ENCODE data around the gene PRRT1B.
"Not testable (repeated sequence)": the region's sequence is repeated elsewhere in the genome, so short reads cannot be mapped to it uniquely, and the experiment has no call there.

Gene PRRT1B

GRCh38 chr9:131537946-131538345 is 7.4 kb upstream of the PRRT1B start:
- no peak for TF ChIP-seq CTCF (IDR thresholded peaks at IDR 0.05; ENCODE audit: extremely low read depth, insufficient read depth, missing control alignments)
- in situ Hi-C loops (cut with MboI; ENCODE audit: low pct_unique_long_range_greater_than_20kb, low sequenced_read_pairs, unreplicated experiment) = no loop called here
- no peak for DNase-seq (ENCODE audit: low spot score)

GRCh38 chr9:131539223-131539923 is 6.0 kb upstream of the PRRT1B start:
- DNase-seq (ENCODE audit: low spot score) = no peak
- in situ Hi-C loops (cut with MboI; ENCODE audit: low pct_unique_long_range_greater_than_20kb, low sequenced_read_pairs, unreplicated experiment) = no loop called here
- TF ChIP-seq CTCF (IDR thresholded peaks at IDR 0.05; ENCODE audit: extremely low read depth, insufficient read depth, missing control alignments) = no peak

GRCh38 chr9:131543141-131543540 is 2.2 kb upstream of the PRRT1B start:
- in situ Hi-C loops (cut with MboI; ENCODE audit: low pct_unique_long_range_greater_than_20kb, low sequenced_read_pairs, unreplicated experiment) = no loop called here
- no peak for DNase-seq (ENCODE audit: low spot score)
- TF ChIP-seq CTCF (IDR thresholded peaks at IDR 0.05; ENCODE audit: extremely low read depth, insufficient read depth, missing control alignments) = no peak

GRCh38 chr9:131545786-131546335 is 538 bp downstream of the PRRT1B start:
- no peak for TF ChIP-seq CTCF (IDR thresholded peaks at IDR 0.05; ENCODE audit: extremely low read depth, insufficient read depth, missing control alignments)
- in situ Hi-C loops (cut with MboI; ENCODE audit: low pct_unique_long_range_greater_than_20kb, low sequenced_read_pairs, unreplicated experiment) = no loop called here
- no peak for DNase-seq (ENCODE audit: low spot score)

GRCh38 chr9:131546336-131547084 is 1.2 kb downstream of the PRRT1B start:
- no peak for TF ChIP-seq CTCF (IDR thresholded peaks at IDR 0.05; ENCODE audit: extremely low read depth, insufficient read depth, missing control alignments)
- in situ Hi-C loops (cut with MboI; ENCODE audit: low pct_unique_long_range_greater_than_20kb, low sequenced_read_pairs, unreplicated experiment) = no loop called here
- DNase-seq (ENCODE audit: low spot score) = no peak

GRCh38 chr9:131549186-131549585 is 3.9 kb downstream of the PRRT1B start:
- in situ Hi-C loops (cut with MboI; ENCODE audit: low pct_unique_long_range_greater_than_20kb, low sequenced_read_pairs, unreplicated experiment); DNase-seq (ENCODE audit: low spot score): not testable (repeated sequence)

- DNase-seq (ENCODE audit: low spot score); in situ Hi-C loops (cut with MboI; ENCODE audit: low pct_unique_long_range_greater_than_20kb, low sequenced_read_pairs, unreplicated experiment): not testable (repeated sequence)
Observed at GRCh38 chr9:131550465-131550864, 5.1 kb downstream of the PRRT1B start.
